Measurements from ENCODE around the gene AQP6.

The AQP6 gene

DNA sequence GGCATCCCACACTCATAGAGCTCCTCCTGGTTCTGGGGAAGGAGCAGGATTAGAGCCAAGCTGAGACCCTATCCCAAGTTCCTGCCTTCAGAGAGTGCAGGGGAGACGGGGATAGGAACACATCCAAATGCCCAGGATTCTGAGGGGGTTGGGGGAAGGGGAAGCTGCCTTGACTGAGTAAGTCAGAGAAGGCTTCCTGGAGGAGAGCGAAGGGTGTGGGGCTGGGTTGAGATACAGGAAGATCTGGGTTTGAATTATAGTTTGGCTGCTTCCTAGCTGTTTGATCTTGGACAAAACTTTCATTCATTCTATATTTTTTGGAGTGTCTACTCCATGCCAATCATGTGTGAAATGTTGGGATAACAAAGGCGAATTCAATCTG, 30.2 kb upstream of the AQP6 start:
- in situ Hi-C loops (cut with HindIII; ENCODE audit: low sequenced_read_pairs) = no loop called here
- DNase-seq (ENCODE audit: low read depth, low spot score) = no peak
- TF ChIP-seq, protein P1, sequence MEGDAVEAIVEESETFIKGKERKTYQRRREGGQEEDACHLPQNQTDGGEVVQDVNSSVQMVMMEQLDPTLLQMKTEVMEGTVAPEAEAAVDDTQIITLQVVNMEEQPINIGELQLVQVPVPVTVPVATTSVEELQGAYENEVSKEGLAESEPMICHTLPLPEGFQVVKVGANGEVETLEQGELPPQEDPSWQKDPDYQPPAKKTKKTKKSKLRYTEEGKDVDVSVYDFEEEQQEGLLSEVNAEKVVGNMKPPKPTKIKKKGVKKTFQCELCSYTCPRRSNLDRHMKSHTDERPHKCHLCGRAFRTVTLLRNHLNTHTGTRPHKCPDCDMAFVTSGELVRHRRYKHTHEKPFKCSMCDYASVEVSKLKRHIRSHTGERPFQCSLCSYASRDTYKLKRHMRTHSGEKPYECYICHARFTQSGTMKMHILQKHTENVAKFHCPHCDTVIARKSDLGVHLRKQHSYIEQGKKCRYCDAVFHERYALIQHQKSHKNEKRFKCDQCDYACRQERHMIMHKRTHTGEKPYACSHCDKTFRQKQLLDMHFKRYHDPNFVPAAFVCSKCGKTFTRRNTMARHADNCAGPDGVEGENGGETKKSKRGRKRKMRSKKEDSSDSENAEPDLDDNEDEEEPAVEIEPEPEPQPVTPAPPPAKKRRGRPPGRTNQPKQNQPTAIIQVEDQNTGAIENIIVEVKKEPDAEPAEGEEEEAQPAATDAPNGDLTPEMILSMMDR (IDR thresholded peaks at IDR 0.05; ENCODE audit: low read depth, low read length) = no peak
- H3K4me3 ChIP-seq (ENCODE audit: low read depth, low read length) = no peak overlapping the region

DNA sequence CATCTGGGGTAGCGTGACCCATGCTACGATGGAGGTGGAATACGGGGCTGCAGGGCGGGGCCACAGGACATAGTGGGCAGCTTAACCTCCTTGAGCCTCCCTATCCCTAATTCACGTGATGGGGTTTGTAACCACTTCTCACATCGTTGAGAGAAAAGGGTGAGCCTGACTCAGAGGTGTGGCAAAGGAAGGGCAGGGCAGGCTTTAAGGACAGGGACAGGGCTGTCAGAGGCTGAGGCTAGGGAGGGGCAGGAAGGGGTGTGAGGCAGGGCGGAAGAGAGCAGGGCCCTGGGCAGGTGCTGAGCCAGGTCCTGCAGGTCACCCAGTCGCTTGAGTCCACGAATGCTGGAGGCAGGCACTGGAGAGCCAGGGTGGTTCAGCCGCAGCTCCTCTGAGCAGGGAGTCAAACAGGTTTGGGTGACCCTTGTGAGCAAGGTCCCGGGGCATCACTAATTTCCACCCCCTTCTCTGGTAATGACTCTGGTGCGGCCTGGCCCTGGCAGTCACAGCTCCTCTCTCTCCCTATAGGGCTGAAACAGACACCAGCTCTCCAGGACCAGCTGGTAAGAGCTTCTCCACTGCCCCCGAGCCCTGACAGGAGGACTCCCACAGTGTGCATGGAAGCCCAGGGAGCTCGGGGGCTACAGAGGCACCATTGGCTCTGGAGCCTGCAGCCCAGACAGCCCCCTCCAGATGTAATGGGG, 29.7 kb upstream of the AQP6 start:
- DNase-seq (ENCODE audit: low read depth, low spot score) = no peak
- TF ChIP-seq, protein P1 (IDR thresholded peaks at IDR 0.05; ENCODE audit: low read depth, low read length) = no peak
- H3K4me3 ChIP-seq (ENCODE audit: low read depth, low read length) = no peak overlapping the region
- in situ Hi-C loops (cut with HindIII; ENCODE audit: low sequenced_read_pairs) = no loop called here

DNA sequence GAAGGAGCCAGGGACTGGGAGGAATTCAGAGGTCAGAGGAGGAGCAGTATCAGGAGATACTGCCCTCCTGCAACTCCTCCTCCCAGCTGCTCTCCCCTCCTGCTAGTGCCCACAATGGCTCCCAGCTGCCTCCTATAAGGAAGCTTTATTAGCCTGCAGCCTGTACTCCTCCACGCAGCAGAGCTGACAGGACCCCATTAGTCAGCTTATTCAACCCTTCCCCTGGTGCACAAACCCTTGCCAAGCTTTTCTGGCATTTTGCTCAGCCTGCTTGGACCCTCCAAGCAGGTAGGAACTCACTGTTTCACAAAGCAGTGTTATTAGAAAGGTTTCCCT, 29.2 kb upstream of the AQP6 start:
- in situ Hi-C loops (cut with HindIII; ENCODE audit: low sequenced_read_pairs) = no loop called here
- TF ChIP-seq, protein P1 (IDR thresholded peaks at IDR 0.05; ENCODE audit: low read depth, low read length) = no peak
- no peak for DNase-seq (ENCODE audit: low read depth, low spot score)
- H3K4me3 ChIP-seq (ENCODE audit: low read depth, low read length) = no peak overlapping the region

DNA sequence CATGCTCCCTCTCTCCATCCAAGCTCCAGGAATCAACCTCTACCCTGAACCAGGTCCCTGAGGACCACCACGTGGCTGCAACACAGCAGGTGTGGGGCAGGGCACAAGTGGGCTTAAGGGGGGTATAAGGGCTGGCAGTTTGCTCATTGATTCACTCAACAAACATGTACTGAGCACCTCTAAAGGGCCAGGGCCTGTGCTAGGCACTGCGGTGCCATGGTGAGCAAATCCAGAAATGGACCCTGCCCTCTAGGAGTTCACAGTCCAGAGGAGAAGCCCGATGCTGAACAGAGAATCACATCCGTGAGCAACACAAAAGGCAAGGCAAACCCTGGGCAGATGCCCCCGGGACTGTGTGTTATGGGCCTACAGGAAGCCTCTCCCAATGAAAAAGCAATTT, 28.7 kb upstream of the AQP6 start:
- in situ Hi-C loops (cut with HindIII; ENCODE audit: low sequenced_read_pairs) = no loop called here
- TF ChIP-seq, protein P1 (IDR thresholded peaks at IDR 0.05; ENCODE audit: low read depth, low read length) = no peak
- no peak overlapping the region for H3K4me3 ChIP-seq (ENCODE audit: low read depth, low read length)
- DNase-seq (ENCODE audit: low read depth, low spot score) = no peak

DNA sequence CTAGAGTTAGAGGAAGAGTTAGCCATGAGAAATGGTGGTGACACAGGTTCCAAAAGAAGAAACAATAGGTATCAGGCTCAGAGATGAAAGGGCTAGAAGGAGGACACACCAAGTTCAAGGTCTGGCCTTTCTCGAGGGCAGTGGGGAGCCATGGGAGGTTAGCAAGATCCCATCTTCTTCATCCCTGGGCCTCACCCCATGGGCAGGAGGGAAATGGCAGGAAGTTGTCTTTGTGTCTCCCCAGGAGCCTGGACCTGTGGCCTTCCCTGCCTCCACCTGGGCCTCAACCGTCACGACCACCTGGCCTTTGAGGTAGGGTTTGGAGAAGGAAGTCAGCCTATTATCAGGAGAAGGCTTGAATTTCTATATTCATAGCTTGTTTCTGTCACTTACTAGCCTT, 28.0 kb upstream of the AQP6 start:
- no peak for DNase-seq (ENCODE audit: low read depth, low spot score)
- in situ Hi-C loops (cut with HindIII; ENCODE audit: low sequenced_read_pairs) = no loop called here
- H3K4me3 ChIP-seq (ENCODE audit: low read depth, low read length) = no peak overlapping the region
- TF ChIP-seq, protein P1 (IDR thresholded peaks at IDR 0.05; ENCODE audit: low read depth, low read length) = no peak

DNA sequence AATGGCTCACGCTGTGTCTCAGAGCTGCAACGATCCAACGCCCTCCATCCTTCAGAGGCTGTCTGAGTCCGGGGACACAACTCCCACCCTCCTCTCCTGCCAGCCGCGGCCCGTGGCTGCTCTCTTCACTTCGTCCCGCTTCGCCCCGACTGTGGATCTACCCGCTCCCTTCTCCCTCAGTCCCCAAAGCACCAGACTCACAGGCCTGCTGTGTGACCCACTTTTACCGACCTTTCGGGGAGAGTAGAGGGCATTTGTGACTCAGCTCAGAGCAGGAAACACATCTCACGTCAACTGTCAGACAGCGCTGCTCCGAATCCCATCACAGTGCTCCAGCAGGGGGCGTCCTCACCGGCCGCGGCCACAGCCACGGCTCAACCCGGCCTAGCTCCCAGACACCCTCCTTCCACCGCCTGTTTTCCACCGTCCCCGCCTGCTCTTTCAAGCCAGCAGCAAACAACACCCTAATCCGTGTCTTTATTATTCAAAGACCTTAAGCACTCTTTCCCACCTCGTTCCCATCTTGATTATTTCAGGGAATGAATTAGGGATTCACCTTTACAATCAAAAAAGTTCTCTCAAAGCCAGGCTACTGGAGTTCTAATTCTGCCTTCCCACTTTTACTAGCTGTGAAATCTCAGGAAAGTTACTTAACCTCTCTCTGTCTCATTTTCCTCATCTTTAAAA, 27.2 kb upstream of the AQP6 start:
- peak overlapping the region; percentile 18 for H3K4me3 ChIP-seq (ENCODE audit: low read depth, low read length)
- peak; percentile 71 for DNase-seq (ENCODE audit: low read depth, low spot score)
- in situ Hi-C loops (cut with HindIII; ENCODE audit: low sequenced_read_pairs) = no loop called here
- TF ChIP-seq, protein P1 (IDR thresholded peaks at IDR 0.05; ENCODE audit: low read depth, low read length) = peak; percentile 97
